Mesenchymal stem cell (in vitro differentiated cells and primary cell): ENCODE measurements around the gene ITSN1.

Source experiments
- DNase-seq: peaks from one replicate; pipeline ENCODE4 v3.0.0-alpha.2; 2013
- H2AFZ ChIP-seq: one replicate; pipeline ENCODE4 v1.6.1; 2013; ENCODE audit warnings: low read depth, mild to moderate bottlenecking, control low read depth, inconsistent platforms, low read length, moderate library complexity
- H2AK5ac ChIP-seq: 2 replicates; pipeline ENCODE4 v1.6.1; 2013; ENCODE audit warnings: low read length, moderate library complexity, mild to moderate bottlenecking, inconsistent platforms; ENCODE audit not compliant: severe bottlenecking
- H2BK120ac ChIP-seq: one replicate; pipeline ENCODE4 v1.6.1; 2013; ENCODE audit warnings: low read depth, mild to moderate bottlenecking, inconsistent platforms, low read length, moderate library complexity
- H2BK12ac ChIP-seq, 2 experiments: one replicate each; pipeline ENCODE4 v1.6.1; 2013; ENCODE audit warnings: inconsistent platforms in 2 of 2, low read length in 2 of 2, mild to moderate bottlenecking in 2 of 2, moderate library complexity in 2 of 2, control low read depth in 1 of 2
- H2BK15ac ChIP-seq: one replicate; pipeline ENCODE4 v1.6.1; 2013; ENCODE audit warnings: mild to moderate bottlenecking, low read depth, inconsistent platforms; ENCODE audit not compliant: poor library complexity, severe bottlenecking
- H2BK5ac ChIP-seq: 2 replicates; pipeline ENCODE4 v1.6.1; 2013; ENCODE audit warnings: low read depth, mild to moderate bottlenecking, low read length, control low read depth, inconsistent platforms; ENCODE audit not compliant: poor library complexity, severe bottlenecking
- H3K14ac ChIP-seq, 2 experiments: one replicate each; pipeline ENCODE4 v1.6.1; 2013; ENCODE audit warnings: inconsistent platforms in 2 of 2, low read length in 2 of 2, control low read depth in 1 of 2, mild to moderate bottlenecking in 1 of 2, moderate library complexity in 1 of 2
- H3K18ac ChIP-seq, 2 experiments: one replicate each; pipeline ENCODE4 v1.6.1; 2013; ENCODE audit warnings: inconsistent platforms in 2 of 2, low read length in 2 of 2, control low read depth in 1 of 2, low read depth in 1 of 2, mild to moderate bottlenecking in 1 of 2
- H3K23ac ChIP-seq, 2 experiments: one replicate each; pipeline ENCODE4 v1.6.1; 2013; ENCODE audit warnings: inconsistent platforms in 2 of 2, low read length in 2 of 2, mild to moderate bottlenecking in 2 of 2, moderate library complexity in 2 of 2, control low read depth in 1 of 2
- H3K27ac ChIP-seq: 2 replicates; pipeline ENCODE4 v1.5.1; 2013; ENCODE audit warnings: mild to moderate bottlenecking, moderate library complexity, low read length, control low read depth, inconsistent platforms; ENCODE audit not compliant: poor library complexity, severe bottlenecking
- H3K27me3 ChIP-seq, 2 experiments: 2 replicates each; pipeline versions ENCODE4 v1.6.1 to v1.7.0; 2013; ENCODE audit warnings: low read length in 2 of 2, mild to moderate bottlenecking in 2 of 2, moderate library complexity in 2 of 2, control low read depth in 1 of 2, inconsistent platforms in 1 of 2; ENCODE audit not compliant: control insufficient read depth in 1 of 2, insufficient read depth in 1 of 2
- H3K36me3 ChIP-seq, 2 experiments: 2 replicates each; pipeline versions ENCODE4 v1.6.1 to v1.7.0; 2013; ENCODE audit warnings: low read length in 2 of 2, control low read depth in 1 of 2, inconsistent platforms in 1 of 2, low read depth in 1 of 2, mild to moderate bottlenecking in 1 of 2; ENCODE audit not compliant: insufficient read depth in 2 of 2, control insufficient read depth in 1 of 2
- H3K4ac ChIP-seq, 2 experiments: one replicate each; pipeline ENCODE4 v1.6.1; 2013; ENCODE audit warnings: inconsistent platforms in 2 of 2, low read length in 2 of 2, mild to moderate bottlenecking in 2 of 2, moderate library complexity in 2 of 2, control low read depth in 1 of 2, low read depth in 1 of 2
- H3K4me1 ChIP-seq: 2 replicates; pipeline ENCODE4 v1.6.1; 2013; ENCODE audit warnings: low read depth, low read length, control low read depth; ENCODE audit not compliant: control insufficient read depth, insufficient read depth
- H3K4me2 ChIP-seq: 2 replicates; pipeline ENCODE4 v1.6.1; 2013; ENCODE audit warnings: low read length, mild to moderate bottlenecking, inconsistent platforms; ENCODE audit not compliant: poor library complexity, severe bottlenecking
- H3K4me3 ChIP-seq, 2 experiments: 2 replicates each; pipeline versions ENCODE4 v1.5.1 to v1.7.0; 2013; ENCODE audit warnings: low read length in 2 of 2, mild to moderate bottlenecking in 2 of 2, control low read depth in 1 of 2, low read depth in 1 of 2; ENCODE audit not compliant: insufficient read depth in 1 of 2
- H3K79me1 ChIP-seq: replicated peaks from 2 replicates; pipeline ENCODE4 v1.6.1; 2013; ENCODE audit warnings: mild to moderate bottlenecking, control low read depth, low read length, inconsistent platforms; ENCODE audit not compliant: poor library complexity, severe bottlenecking
- H3K9ac ChIP-seq: 2 replicates; pipeline ENCODE4 v1.7.0; 2013; ENCODE audit warnings: mild to moderate bottlenecking, low read length, moderate library complexity
- H3K9me3 ChIP-seq: 2 replicates; pipeline ENCODE4 v1.7.0; 2013; ENCODE audit warnings: mild to moderate bottlenecking, low read length; ENCODE audit not compliant: control insufficient read depth
- H4K8ac ChIP-seq: one replicate; pipeline ENCODE4 v1.6.1; 2013; ENCODE audit warnings: inconsistent platforms, mild to moderate bottlenecking, low read length, moderate library complexity
- H4K91ac ChIP-seq: one replicate; pipeline ENCODE4 v1.6.1; 2013; ENCODE audit warnings: mild to moderate bottlenecking, low read length, inconsistent platforms
- WGBS: methylation state at CpG from one replicate; pipeline ENCODE4 v1.1.7; 2013; ENCODE audit warnings: mixed read lengths; 5-methylcytosine and 5-hydroxymethylcytosine counted together

ITSN1 gene

GRCh38 chr21:33690874-33691273 is 48.6 kb downstream of the ITSN1 start:
- Histone ChIP-seq H3K9me3 (no peaks in the 10 kb centered on the region), H3K18ac (no peak overlapping the region), H3K27me3 (no peaks in the 10 kb centered on the region), H3K14ac (no peak overlapping the region), H3K4ac (no peak overlapping the region), H2BK15ac (no peak overlapping the region), H3K23ac (no peak overlapping the region), H3K9ac (no peak overlapping the region), H3K4me3 (no peak overlapping the region), H2AK5ac (peak overlapping the region; percentile 12), H2BK120ac (no peak overlapping the region), H4K91ac (no peak overlapping the region), H3K27ac (no peak overlapping the region), H3K4me1 (peaks cover 13% of the 10 kb centered on the region), H2AFZ (no peak overlapping the region), H3K4me2 (no peak overlapping the region), H3K36me3 (no peaks in the 10 kb centered on the region), H2BK5ac (no peak overlapping the region), H3K79me1 (peaks cover 9% of the 10 kb centered on the region), H4K8ac (no peak overlapping the region), H2BK12ac (no peak overlapping the region)
- 75% methylated on average over 2 of the region's 5 CpGs for WGBS
- no peak for DNase-seq

- no peak overlapping the region for H2BK15ac ChIP-seq
- no peaks in the 10 kb centered on the region for H3K27me3 ChIP-seq
- no peak overlapping the region for H2BK5ac ChIP-seq
- no peak overlapping the region for H4K91ac ChIP-seq
- H3K27ac ChIP-seq: no peak overlapping the region
- H3K79me1 ChIP-seq: peaks cover 9% of the 10 kb centered on the region
- H2BK12ac ChIP-seq: no peak overlapping the region
- no peak overlapping the region for H2AFZ ChIP-seq
- H3K4me3 ChIP-seq: no peak overlapping the region
- H3K9me3 ChIP-seq: no peaks in the 10 kb centered on the region
- H3K18ac ChIP-seq: no peak overlapping the region
- DNase-seq: no peak
- H3K36me3 ChIP-seq: no peaks in the 10 kb centered on the region
- H2BK120ac ChIP-seq: no peak overlapping the region
- no peak overlapping the region for H3K23ac ChIP-seq
- peaks cover 12% of the 10 kb centered on the region for H3K4me1 ChIP-seq
- no peak overlapping the region for H3K4ac ChIP-seq
- no peak overlapping the region for H2AK5ac ChIP-seq
- H4K8ac ChIP-seq: peak overlapping the region; percentile 13
- H3K4me2 ChIP-seq: no peak overlapping the region
- whole genome bisulfite sequencing: 93% methylated on average over 4 of the region's 6 CpGs
- H3K9ac ChIP-seq: no peak overlapping the region
- no peak overlapping the region for H3K14ac ChIP-seq
Measured at GRCh38 chr21:33691945-33692603, 49.8 kb downstream of the ITSN1 start.

- Histone ChIP-seq H2AK5ac (no peak overlapping the region), H2BK12ac (no peak overlapping the region), H4K91ac (no peak overlapping the region), H3K9ac (no peak overlapping the region), H3K79me1 (peaks cover 10% of the 10 kb centered on the region), H3K23ac (no peak overlapping the region), H3K4me2 (no peak overlapping the region), H3K18ac (no peak overlapping the region), H3K27ac (no peak overlapping the region), H2AFZ (no peak overlapping the region), H4K8ac (no peak overlapping the region), H3K4me1 (peaks cover 9% of the 10 kb centered on the region), H3K4ac (no peak overlapping the region), H2BK15ac (no peak overlapping the region), H3K14ac (no peak overlapping the region), H3K27me3 (no peaks in the 10 kb centered on the region), H3K9me3 (no peaks in the 10 kb centered on the region), H2BK5ac (no peak overlapping the region), H3K36me3 (no peaks in the 10 kb centered on the region), H2BK120ac (no peak overlapping the region), H3K4me3 (no peak overlapping the region)
- no peak for DNase-seq
- WGBS: 89% methylated on average over 2 of the region's 2 CpGs
Measured at GRCh38 chr21:33695813-33696212, 53.5 kb downstream of the ITSN1 start.

GRCh38 chr21:33696465-33696864 is 54.2 kb downstream of the ITSN1 start:
- H3K9ac ChIP-seq: no peak overlapping the region
- H2AFZ ChIP-seq: no peak overlapping the region
- H3K4me1 ChIP-seq: peaks cover 9% of the 10 kb centered on the region
- H3K4ac ChIP-seq: no peak overlapping the region
- DNase-seq: no peak
- no peak overlapping the region for H2BK15ac ChIP-seq
- H3K18ac ChIP-seq: no peak overlapping the region
- H3K14ac ChIP-seq: no peak overlapping the region
- H2BK12ac ChIP-seq: no peak overlapping the region
- H3K4me3 ChIP-seq: no peak overlapping the region
- WGBS: 95% methylated on average over 2 of the region's 5 CpGs
- H4K91ac ChIP-seq: no peak overlapping the region
- H3K36me3 ChIP-seq: no peaks in the 10 kb centered on the region
- H4K8ac ChIP-seq: no peak overlapping the region
- H3K27ac ChIP-seq: no peak overlapping the region
- no peak overlapping the region for H2BK120ac ChIP-seq
- H3K9me3 ChIP-seq: no peaks in the 10 kb centered on the region
- H2AK5ac ChIP-seq: no peak overlapping the region
- no peaks in the 10 kb centered on the region for H3K27me3 ChIP-seq
- H2BK5ac ChIP-seq: no peak overlapping the region
- H3K23ac ChIP-seq: no peak overlapping the region
- peaks cover 10% of the 10 kb centered on the region for H3K79me1 ChIP-seq
- H3K4me2 ChIP-seq: no peak overlapping the region
